C1 segment of cervical spinal cord (tissue), 14 donors: ENCODE results near the gene ZRANB1.

Experiments used
- DNase-seq, 14 donors: peaks; one replicate each; lab custom pipeline; 2025; lab: John Stamatoyannopoulos, UW

The ZRANB1 gene

GRCh38 chr10:125034675-125035074, 92.8 kb downstream of the ZRANB1 start:
- DNase-seq, result no peak

- no peak for DNase-seq
These were observed 93.2 kb downstream of the ZRANB1 start for GRCh38 chr10:125035136-125035535.

DNA sequence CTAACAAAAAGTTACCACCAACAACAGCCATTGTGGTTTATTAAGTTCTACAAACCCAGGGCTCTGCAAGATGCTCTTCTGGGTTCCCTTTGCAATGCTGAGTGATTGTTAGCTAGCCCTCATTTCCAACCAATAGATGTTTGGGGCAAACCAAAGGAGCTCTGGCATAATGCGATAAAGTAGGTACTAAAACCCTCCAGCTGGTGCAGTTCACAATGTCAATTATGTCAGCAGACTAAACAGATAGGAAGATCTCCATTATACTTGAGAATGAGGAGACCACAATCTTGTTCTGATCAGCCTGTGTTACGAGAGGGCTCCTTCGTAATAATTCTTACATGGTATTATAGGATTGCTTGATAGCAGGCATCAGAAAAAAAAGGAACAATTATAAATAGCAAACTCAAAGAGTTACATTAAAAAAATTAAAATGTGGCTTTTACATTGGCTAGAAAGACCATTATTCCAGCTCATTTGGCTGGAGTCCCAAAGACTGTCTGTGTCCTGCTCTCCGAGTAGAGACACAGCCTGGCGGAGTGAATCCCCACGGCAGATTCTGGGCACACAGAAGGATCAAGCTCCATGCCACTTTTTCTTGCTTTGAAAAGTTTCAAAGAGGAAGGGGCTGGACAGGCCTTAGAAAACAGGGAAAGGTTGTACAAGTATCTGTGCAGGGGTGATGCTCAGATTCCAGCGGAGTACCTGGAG, 93.8 kb downstream of the ZRANB1 start:
- peak in 1 of 14 donors; percentile 32 for DNase-seq

- no peak for DNase-seq
These were observed 95.4 kb downstream of the ZRANB1 start for GRCh38 chr10:125037145-125037877.
